SK-N-SH treated with all-trans-retinoic acid at 6 μM for 48 hours (cell line): ENCODE results near the gene ARMH3.

Experiments used
- ARNTL ChIP-seq: fragments of 450-650 bp; formaldehyde crosslinking; IDR thresholded peaks from 2 replicates; pipeline ENCODE4 v1.5.0; 2020; ENCODE audit warnings: low read depth, mild to moderate bottlenecking, moderate library complexity, borderline replicate concordance
- CSDC2 ChIP-seq: fragments of 250-450 bp; sonication (Bioruptor Pico); IDR thresholded peaks from 2 replicates; pipeline ENCODE4 v1.5.0; 2020; ENCODE audit warnings: mild to moderate bottlenecking, moderate library complexity
- PPARA ChIP-seq: fragments of 250-450 bp; sonication (Bioruptor Pico); IDR thresholded peaks from 2 replicates; pipeline ENCODE4 v1.5.0; 2020; ENCODE audit warnings: mild to moderate bottlenecking, borderline replicate concordance
- RARB ChIP-seq: fragments of 250-450 bp; sonication (Bioruptor Pico); IDR thresholded peaks from 2 replicates; pipeline ENCODE4 v1.8.0; 2021; ENCODE audit warnings: mild to moderate bottlenecking, moderate library complexity
- TOX ChIP-seq: fragments of 250-450 bp; sonication (Bioruptor Pico); IDR thresholded peaks from 2 replicates; pipeline ENCODE4 v1.8.0; 2021; ENCODE audit warnings: mild to moderate bottlenecking, moderate library complexity, borderline replicate concordance
- ZNF8 ChIP-seq: fragments of 450-650 bp; formaldehyde crosslinking; IDR thresholded peaks from 2 replicates; pipeline ENCODE4 v1.5.0; 2020; ENCODE audit warnings: mild to moderate bottlenecking, moderate library complexity
- TF ChIP-seq, protein P1 (sequence below): fragments of 250-450 bp; sonication (Bioruptor Pico); IDR thresholded peaks from 2 replicates; pipeline ENCODE4 v1.8.0; 2020; ENCODE audit warnings: mild to moderate bottlenecking, moderate library complexity, borderline replicate concordance

DNA sequence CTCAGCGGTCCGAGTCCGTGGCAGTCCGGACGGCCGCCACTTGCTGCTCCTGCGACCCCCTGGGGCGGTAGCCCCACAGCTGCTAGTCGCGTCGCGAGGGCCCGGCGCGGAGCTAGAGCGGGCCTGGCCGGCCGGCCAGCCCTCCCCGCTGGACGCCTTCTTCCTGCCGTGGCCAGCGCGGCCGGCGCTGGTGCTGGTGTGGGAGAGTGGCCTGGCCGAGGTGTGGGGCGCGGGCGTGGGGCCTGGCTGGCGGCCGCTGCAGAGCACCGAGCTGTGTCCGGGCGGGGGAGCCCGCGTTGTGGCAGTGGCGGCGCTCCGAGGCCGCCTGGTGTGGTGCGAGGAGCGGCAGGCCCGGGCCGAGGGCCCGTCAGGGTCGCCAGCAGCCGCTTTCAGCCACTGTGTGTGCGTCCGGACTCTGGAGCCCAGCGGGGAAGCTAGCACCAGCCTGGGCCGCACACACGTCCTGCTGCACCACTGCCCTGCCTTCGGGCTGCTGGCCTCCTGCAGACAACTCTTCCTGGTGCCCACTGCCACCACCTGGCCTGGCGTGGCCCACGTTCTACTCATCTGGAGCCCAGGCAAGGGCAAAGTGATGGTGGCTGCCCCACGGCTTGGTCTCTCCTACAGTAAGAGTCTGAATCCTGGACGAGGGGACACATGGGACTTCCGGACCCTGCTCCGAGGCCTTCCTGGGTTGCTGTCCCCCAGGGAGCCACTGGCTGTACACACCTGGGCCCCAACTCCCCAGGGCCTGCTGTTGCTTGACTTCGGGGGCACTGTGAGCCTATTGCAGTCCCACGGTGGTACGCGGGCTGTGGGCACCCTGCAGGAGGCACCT lies 9.8 kb upstream of the ARMH3 start:
- TF ChIP-seq, protein P1, sequence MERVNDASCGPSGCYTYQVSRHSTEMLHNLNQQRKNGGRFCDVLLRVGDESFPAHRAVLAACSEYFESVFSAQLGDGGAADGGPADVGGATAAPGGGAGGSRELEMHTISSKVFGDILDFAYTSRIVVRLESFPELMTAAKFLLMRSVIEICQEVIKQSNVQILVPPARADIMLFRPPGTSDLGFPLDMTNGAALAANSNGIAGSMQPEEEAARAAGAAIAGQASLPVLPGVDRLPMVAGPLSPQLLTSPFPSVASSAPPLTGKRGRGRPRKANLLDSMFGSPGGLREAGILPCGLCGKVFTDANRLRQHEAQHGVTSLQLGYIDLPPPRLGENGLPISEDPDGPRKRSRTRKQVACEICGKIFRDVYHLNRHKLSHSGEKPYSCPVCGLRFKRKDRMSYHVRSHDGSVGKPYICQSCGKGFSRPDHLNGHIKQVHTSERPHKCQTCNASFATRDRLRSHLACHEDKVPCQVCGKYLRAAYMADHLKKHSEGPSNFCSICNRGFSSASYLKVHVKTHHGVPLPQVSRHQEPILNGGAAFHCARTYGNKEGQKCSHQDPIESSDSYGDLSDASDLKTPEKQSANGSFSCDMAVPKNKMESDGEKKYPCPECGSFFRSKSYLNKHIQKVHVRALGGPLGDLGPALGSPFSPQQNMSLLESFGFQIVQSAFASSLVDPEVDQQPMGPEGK (CRISPR knock-in tag) = no peak
- TF ChIP-seq PPARA (CRISPR knock-in tag) = no peak
- TF ChIP-seq ARNTL (CRISPR knock-in tag) = no peak
- no peak for TF ChIP-seq RARB (CRISPR knock-in tag)
- TF ChIP-seq ZNF8 (CRISPR knock-in tag) = no peak
- no peak for TF ChIP-seq TOX (CRISPR knock-in tag)
- TF ChIP-seq CSDC2 = no peak
